IMR-90 (cell line): ENCODE results near the gene MLEC. TPM values are rescaled to one million over a fixed set of nuclear protein-coding genes. Genes with fewer than 3 reads are reported as not detected.

Experiments used
- ATAC-seq: fragments of 200-7000 bp; cut with Tn5 transposase; 2 replicates; pipeline ENCODE4 v1.9.1; 2020; ENCODE audit warnings: low read depth, mild to moderate bottlenecking, moderate library complexity
- BruUV-seq: library from RNA; stranded (reverse); fragments of 400-500 nt; replicated peaks from 2 replicates; lab custom pipeline; 2021; lab: Mats Ljungman, UMichigan
- CTCF ChIA-PET: fragments of 300-600 bp; formaldehyde crosslinking; extraction: SDS; loops from one replicate; lab custom pipeline; 2021; ENCODE audit warnings: antibody characterized with exemption; lab: Yijun Ruan, JAX
- POLR2A ChIA-PET: fragments of 300-600 bp; sonication (Branson Sonifier 250); formaldehyde crosslinking; loops from one replicate; lab custom pipeline; 2022; ENCODE audit warnings: antibody characterized with exemption; ENCODE audit not compliant: unreplicated experiment; lab: Charles Lee
- DNase-seq: peaks from one replicate; pipeline ENCODE4 v3.0.0; 2013
- H2AFZ ChIP-seq: replicated peaks from 2 replicates; pipeline ENCODE3; 2013; ENCODE audit warnings: low read length, mild to moderate bottlenecking; ENCODE audit not compliant: poor library complexity
- H2AK5ac ChIP-seq: 2 replicates; pipeline ENCODE4 v1.6.1; 2013; ENCODE audit warnings: low read depth, low read length, inconsistent platforms
- H2AK9ac ChIP-seq: replicated peaks from 2 replicates; pipeline ENCODE3; 2013; ENCODE audit warnings: mild to moderate bottlenecking, low read depth, low read length, moderate library complexity; ENCODE audit not compliant: poor library complexity
- H2BK120ac ChIP-seq: 2 replicates; pipeline ENCODE4 v1.6.1; 2013; ENCODE audit warnings: low read depth, low read length, inconsistent platforms
- H2BK15ac ChIP-seq: 3 replicates; pipeline ENCODE4 v1.6.1; 2013; ENCODE audit warnings: low read depth, low read length, inconsistent platforms
- H2BK20ac ChIP-seq: 2 replicates; pipeline ENCODE4 v1.6.1; 2013; ENCODE audit warnings: low read depth, mild to moderate bottlenecking, inconsistent platforms, low read length, moderate library complexity
- H2BK5ac ChIP-seq: 2 replicates; pipeline ENCODE4 v1.6.1; 2013; ENCODE audit warnings: mild to moderate bottlenecking, low read depth, low read length, inconsistent platforms; ENCODE audit not compliant: poor library complexity, severe bottlenecking
- H3K14ac ChIP-seq: replicated peaks from 2 replicates; pipeline ENCODE4 v1.6.1; 2013; ENCODE audit warnings: low read depth, low read length, inconsistent platforms
- H3K18ac ChIP-seq: 2 replicates; pipeline ENCODE4 v1.6.1; 2013; ENCODE audit warnings: low read depth, low read length, control low read depth
- H3K23ac ChIP-seq: 2 replicates; pipeline ENCODE4 v1.6.1; 2013; ENCODE audit warnings: low read depth, low read length, inconsistent platforms
- H3K27ac ChIP-seq: 2 replicates; pipeline ENCODE4 v1.5.1; 2013; ENCODE audit warnings: mild to moderate bottlenecking, control low read depth, low read length; ENCODE audit not compliant: insufficient read depth
- H3K27me3 ChIP-seq: 2 replicates; pipeline ENCODE4 v1.6.1; 2013; ENCODE audit warnings: low read length; ENCODE audit not compliant: control insufficient read depth, insufficient read depth
- H3K36me3 ChIP-seq: 2 replicates; pipeline ENCODE4 v1.6.1; 2013; ENCODE audit warnings: low read length, mixed read lengths; ENCODE audit not compliant: control insufficient read depth, insufficient read depth
- H3K4ac ChIP-seq: 2 replicates; pipeline ENCODE4 v1.6.1; 2013; ENCODE audit warnings: low read depth, low read length, inconsistent platforms
- H3K4me1 ChIP-seq: 2 replicates; pipeline ENCODE4 v1.6.1; 2013; ENCODE audit warnings: low read length, mixed read lengths; ENCODE audit not compliant: control insufficient read depth, insufficient read depth
- H3K4me2 ChIP-seq: 2 replicates; pipeline ENCODE4 v1.6.1; 2013; ENCODE audit warnings: low read depth, mild to moderate bottlenecking, control low read depth, low read length, moderate library complexity
- H3K4me3 ChIP-seq: 2 replicates; pipeline ENCODE4 v1.5.1; 2013; ENCODE audit warnings: low read depth, mild to moderate bottlenecking, control low read depth, low read length, moderate library complexity; ENCODE audit not compliant: insufficient read depth
- H3K56ac ChIP-seq: 2 replicates; pipeline ENCODE4 v1.6.1; 2013; ENCODE audit warnings: low read length, inconsistent platforms; ENCODE audit not compliant: insufficient read depth; ENCODE audit errors: extremely low read depth
- H3K79me1 ChIP-seq, 2 experiments: 2 replicates each; pipeline ENCODE4 v1.6.1; 2013; ENCODE audit warnings: low read length in 2 of 2, inconsistent platforms in 1 of 2, low read depth in 1 of 2
- H3K9ac ChIP-seq: 2 replicates; pipeline ENCODE4 v1.6.1; 2013; ENCODE audit warnings: low read depth, low read length, control low read depth
- H3K9me1 ChIP-seq: 2 replicates; pipeline ENCODE4 v1.6.1; 2013; ENCODE audit warnings: low read length, inconsistent platforms; ENCODE audit not compliant: insufficient read depth
- H3K9me3 ChIP-seq: 2 replicates; pipeline ENCODE4 v1.6.1; 2013; ENCODE audit warnings: low read length; ENCODE audit not compliant: control insufficient read depth, insufficient read depth
- H4K20me1 ChIP-seq: 2 replicates; pipeline ENCODE4 v1.6.1; 2013; ENCODE audit warnings: low read length, inconsistent platforms; ENCODE audit not compliant: insufficient read depth
- H4K5ac ChIP-seq: 2 replicates; pipeline ENCODE4 v1.6.1; 2013; ENCODE audit warnings: mild to moderate bottlenecking, low read depth, low read length, control low read depth
- H4K8ac ChIP-seq, 2 experiments: 2 replicates each; pipeline ENCODE4 v1.6.1; 2013; ENCODE audit warnings: low read depth in 2 of 2, low read length in 2 of 2, control low read depth in 1 of 2, inconsistent platforms in 1 of 2
- H4K91ac ChIP-seq: 2 replicates; pipeline ENCODE4 v1.6.1; 2013; ENCODE audit warnings: low read depth, low read length, inconsistent platforms; ENCODE audit not compliant: insufficient read depth
- SMC3 ChIP-seq: fragments of 150-350 bp; IDR thresholded peaks from 2 replicates; pipeline ENCODE4 v1.6.1; 2016; ENCODE audit warnings: low read depth, mild to moderate bottlenecking, antibody characterized with exemption, low read length, moderate library complexity
- WGBS, 2 experiments: methylation state at CpG; one replicate each; pipeline versions ENCODE4 v1.1.5 to v1.1.7; 2013; ENCODE audit warnings: missing lambda C conversion rate in 2 of 2; ENCODE audit not compliant: insufficient read length in 1 of 2; ENCODE audit errors: extremely low coverage in 2 of 2; 5-methylcytosine and 5-hydroxymethylcytosine counted together
- dilution Hi-C: fragments of 300-500 bp; cut with HindIII; formaldehyde crosslinking; loops from one replicate; pipeline ENCODE4 v1.14.3; 2018; ENCODE audit warnings: low sequenced_read_pairs; ENCODE audit not compliant: unreplicated experiment
- in situ Hi-C: fragments of 300-500 bp; cut with MboI; formaldehyde crosslinking; loops from 3 replicates; pipeline ENCODE4 v1.14.3; 2019; ENCODE audit warnings: low sequenced_read_pairs, inconsistent platforms, mixed read lengths
- intact Hi-C: fragments of 100-400 bp; cut with micrococcal nuclease; formaldehyde crosslinking; loops from 2 replicates; pipeline ENCODE4 v1.10.0; 2022
- polyA plus RNA-seq, 3 experiments: library from polyadenylated mRNA; depleted of rRNA; stranded (reverse); fragments of >200 nt; gene quantifications; 2 replicates each; pipeline ENCODE4 v1.2.3, GENCODE V29; 2012; ENCODE audit warnings: low replicate concordance in 1 of 3
- total RNA-seq: library from RNA; depleted of rRNA; stranded (reverse); fragments of >200 nt; gene quantifications from 2 replicates; pipeline ENCODE4 v1.2.3, GENCODE V29; 2012

The MLEC gene
- total and polyA plus RNA-seq, 2 of the 4 experiments (the other 2 are of a cell fraction) = 44.1 to 137 TPM

- Histone ChIP-seq H4K20me1 (peaks cover 75% of the 10 kb centered on the region), H2BK20ac (no peak overlapping the region), H3K36me3 (peaks cover 11% of the 10 kb centered on the region), H3K23ac (no peak overlapping the region), H3K9me3 (no peaks in the 10 kb centered on the region), H2BK120ac (no peak overlapping the region), H3K9me1 (peaks cover 32% of the 10 kb centered on the region), H3K4me3 (no peak overlapping the region), H2AK9ac (no peak overlapping the region), H3K9ac (no peak overlapping the region), H3K4me2 (no peak overlapping the region), H3K18ac (no peak overlapping the region), H4K8ac (no peak overlapping the region), H3K79me1 (peaks cover 45 to 76% of the 10 kb centered on the region in 2 experiments), H3K27me3 (no peaks in the 10 kb centered on the region), H4K91ac (no peak overlapping the region), H3K4me1 (peaks cover 11% of the 10 kb centered on the region), H3K4ac (no peak overlapping the region), H3K56ac (no peak overlapping the region), H4K5ac (no peak overlapping the region), H2AFZ (no peak overlapping the region), H2AK5ac (no peak overlapping the region), H3K27ac (no peak overlapping the region), H3K14ac (no peak overlapping the region), H2BK15ac (no peak overlapping the region), H2BK5ac (no peak overlapping the region)
- no CpG with 5 or more reads among the region's 2 CpGs for WGBS, 2 experiments
- TF ChIP-seq SMC3 = no peak
- intact Hi-C loops (no loop called here), in situ Hi-C loops (no loop called here), dilution Hi-C loops (no loop called here)
- ChIA-PET POLR2A (no interaction called here), CTCF (no interaction called here)
- DNase-seq = no peak
- no peak for ATAC-seq
- BruUV-seq = no TSS peak
These were observed 3.1 kb downstream of the MLEC start for GRCh38 chr12:120690083-120690450.
